GM18907 (cell line): ENCODE results near the gene CSK.

Experiments
- ATAC-seq: cut with Tn5 transposase; IDR thresholded peaks from one replicate; pipeline ENCODE4 v1.9.1; 2021; ENCODE audit warnings: mild to moderate bottlenecking, moderate library complexity; ENCODE audit not compliant: unreplicated experiment

Gene CSK

GRCh38 chr15:74822233-74822632, 40.4 kb downstream of the CSK start:
- ATAC-seq: no peak

GRCh38 chr15:74823324-74823723, 41.4 kb downstream of the CSK start:
- ATAC-seq: no peak

GRCh38 chr15:74824976-74825375, 43.1 kb downstream of the CSK start:
- ATAC-seq: no peak

- no peak for ATAC-seq
Observed at GRCh38 chr15:74825866-74826265, 44.0 kb downstream of the CSK start.

GRCh38 chr15:74826364-74826819, 44.5 kb downstream of the CSK start, which contains the start of gene CPLX3:
Gene CPLX3, plus strand, starts transcription at chr15:74826627. Its CDS starts 77 bp downstream, at chr15:74826704.
- ATAC-seq: no peak

- ATAC-seq: no peak
Observed at GRCh38 chr15:74826921-74827320, 45.0 kb downstream of the CSK start.

- no peak for ATAC-seq
Observed at GRCh38 chr15:74827614-74828013, 45.7 kb downstream of the CSK start.

GRCh38 chr15:74828835-74829234, 47.0 kb downstream of the CSK start:
- ATAC-seq: no peak

- no peak for ATAC-seq
Observed at GRCh38 chr15:74829486-74829885, 47.6 kb downstream of the CSK start.

- no peak for ATAC-seq
Observed at GRCh38 chr15:74829991-74830390, 48.1 kb downstream of the CSK start.

- no peak for ATAC-seq
Observed at GRCh38 chr15:74830868-74831267, 49.0 kb downstream of the CSK start.

- no peak for ATAC-seq
Observed at GRCh38 chr15:74831813-74832495, 50.1 kb downstream of the CSK start.

- ATAC-seq: no peak
Observed at GRCh38 chr15:74832826-74833225, 50.9 kb downstream of the CSK start.

- no peak for ATAC-seq
Observed at GRCh38 chr15:74833376-74834107, 51.7 kb downstream of the CSK start.

- ATAC-seq: no peak
Observed at GRCh38 chr15:74835312-74835823, 53.5 kb downstream of the CSK start.

- ATAC-seq: no peak
Observed at GRCh38 chr15:74836846-74837245, 55.0 kb downstream of the CSK start.

- ATAC-seq: no peak
Observed at GRCh38 chr15:74837482-74838136, 55.7 kb downstream of the CSK start.

- ATAC-seq: no peak
Observed at GRCh38 chr15:74838137-74838516, 56.2 kb downstream of the CSK start.

- no peak for ATAC-seq
Observed at GRCh38 chr15:74838746-74839525, 57.1 kb downstream of the CSK start.

- ATAC-seq: no peak
Observed at GRCh38 chr15:74839526-74840395, 57.9 kb downstream of the CSK start.
